ENCODE measurements around the gene MAPK12.

GRCh38 chr22:50228366-50228765 is 33.1 kb downstream of the MAPK12 start:
- TF ChIP-seq CTCF (IDR thresholded peaks at IDR 0.05 in 8 of 11, conservative IDR thresholded peaks at IDR 0.05 in 3 of 11) (no peak), POLR2A (IDR thresholded peaks at IDR 0.05) (no peak)
